AG09309 (cell line): ENCODE data around the gene TMEM234.
A peak's percentile ranks its signal among the peaks of the same experiment; 100 is the strongest.

ENCODE experiments used
- DNase-seq: peaks from one replicate; pipeline ENCODE4 v3.0.0-alpha.2; 2010; ENCODE audit warnings: low read depth
- H3K4me3 ChIP-seq: 2 replicates; pipeline ENCODE4 v1.5.1; 2011; ENCODE audit warnings: mild to moderate bottlenecking, low read depth, low read length, moderate library complexity; ENCODE audit not compliant: control insufficient read depth
- TF ChIP-seq, protein P1 (sequence below): IDR thresholded peaks from 2 replicates; pipeline ENCODE4 v1.5.1; 2011; ENCODE audit warnings: mild to moderate bottlenecking, low read depth, low read length, inconsistent platforms; ENCODE audit not compliant: insufficient read depth, control insufficient read depth; ENCODE audit errors: missing control alignments

Gene TMEM234

GRCh38 chr1:32208891-32209328, 13.2 kb downstream of the TMEM234 start, which contains the start of gene DCDC2B:
Gene DCDC2B, plus strand, starts transcription at chr1:32209089. Its CDS starts 5 bp downstream, at chr1:32209094.
- TF ChIP-seq, protein P1, sequence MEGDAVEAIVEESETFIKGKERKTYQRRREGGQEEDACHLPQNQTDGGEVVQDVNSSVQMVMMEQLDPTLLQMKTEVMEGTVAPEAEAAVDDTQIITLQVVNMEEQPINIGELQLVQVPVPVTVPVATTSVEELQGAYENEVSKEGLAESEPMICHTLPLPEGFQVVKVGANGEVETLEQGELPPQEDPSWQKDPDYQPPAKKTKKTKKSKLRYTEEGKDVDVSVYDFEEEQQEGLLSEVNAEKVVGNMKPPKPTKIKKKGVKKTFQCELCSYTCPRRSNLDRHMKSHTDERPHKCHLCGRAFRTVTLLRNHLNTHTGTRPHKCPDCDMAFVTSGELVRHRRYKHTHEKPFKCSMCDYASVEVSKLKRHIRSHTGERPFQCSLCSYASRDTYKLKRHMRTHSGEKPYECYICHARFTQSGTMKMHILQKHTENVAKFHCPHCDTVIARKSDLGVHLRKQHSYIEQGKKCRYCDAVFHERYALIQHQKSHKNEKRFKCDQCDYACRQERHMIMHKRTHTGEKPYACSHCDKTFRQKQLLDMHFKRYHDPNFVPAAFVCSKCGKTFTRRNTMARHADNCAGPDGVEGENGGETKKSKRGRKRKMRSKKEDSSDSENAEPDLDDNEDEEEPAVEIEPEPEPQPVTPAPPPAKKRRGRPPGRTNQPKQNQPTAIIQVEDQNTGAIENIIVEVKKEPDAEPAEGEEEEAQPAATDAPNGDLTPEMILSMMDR, result no peak
- H3K4me3 ChIP-seq, result no peak within 1 kb of the TSS
- no peak for DNase-seq

DNA sequence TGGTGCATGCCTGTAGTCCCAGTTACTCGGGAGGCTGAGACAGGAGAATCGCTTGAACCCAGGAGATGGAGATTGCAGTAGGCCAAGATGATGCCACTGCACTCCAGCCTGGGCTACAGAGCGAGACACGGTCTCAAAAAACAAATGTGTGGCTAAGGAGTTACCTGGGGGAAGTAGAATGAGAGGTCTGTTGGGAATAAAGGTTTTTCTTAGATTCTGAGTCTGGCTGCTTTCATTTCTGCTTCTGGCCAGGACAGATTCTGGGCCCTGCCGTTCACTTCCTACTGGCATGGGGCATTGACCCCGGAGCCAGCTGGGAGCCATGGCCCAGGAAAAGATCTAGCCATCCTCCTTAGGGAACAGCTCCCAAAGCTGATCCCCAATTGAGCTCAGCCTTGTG, 13.7 kb downstream of the TMEM234 start:
- TF ChIP-seq, protein P1, result no peak
- H3K4me3 ChIP-seq, result no peak overlapping the region

DNA sequence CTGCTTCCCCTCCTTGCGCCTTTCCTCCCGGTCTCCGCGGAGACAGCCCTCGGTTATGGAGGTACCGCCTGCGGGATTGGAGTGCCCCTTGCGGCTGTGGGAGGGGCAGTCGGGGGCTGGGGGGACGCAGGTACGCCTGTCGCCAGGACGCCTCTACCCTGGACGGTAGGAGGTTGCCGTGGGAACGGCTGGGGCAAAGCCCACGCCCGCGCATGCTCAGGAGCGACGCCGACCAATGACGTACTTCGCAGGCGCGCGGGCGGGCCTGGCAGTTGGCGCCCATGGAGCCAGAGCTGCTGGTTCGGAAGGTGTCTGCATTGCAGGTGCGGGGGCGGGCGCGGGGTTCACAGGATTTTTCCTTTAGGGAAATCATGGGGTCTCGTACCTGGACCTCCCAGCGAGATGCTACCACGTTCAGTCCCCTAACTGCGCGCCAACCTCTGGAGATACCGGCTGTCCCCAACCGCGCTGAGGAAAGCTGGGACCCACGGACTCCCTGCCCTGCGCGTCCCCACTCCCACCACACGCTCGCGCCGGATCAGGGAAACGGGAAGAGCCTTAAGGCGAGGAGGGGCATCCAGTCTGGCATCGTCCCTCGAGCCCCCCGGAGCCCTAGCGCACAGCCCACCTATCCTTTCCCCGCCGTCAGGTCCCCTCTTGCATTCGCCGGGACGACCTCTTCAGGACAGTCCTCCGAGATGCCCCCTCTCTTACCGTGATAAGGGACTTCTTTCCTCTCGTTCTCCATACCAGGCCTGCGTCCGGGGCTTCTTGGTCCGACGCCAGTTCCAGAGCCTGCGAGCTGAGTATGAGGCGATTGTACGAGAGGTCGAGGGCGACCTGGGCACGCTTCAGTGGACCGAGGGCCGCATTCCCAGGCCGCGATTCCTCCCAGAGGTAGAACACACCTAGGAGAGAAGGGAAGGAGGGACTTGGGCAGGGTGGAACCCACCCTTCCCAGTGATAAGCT, 16.5 kb downstream of the TMEM234 start, which contains the start of gene IQCC:
Gene IQCC (plus strand): TSS at position 271 of the 970 bp plus-strand sequence. CDS start 11 bp downstream, at position 282.
- TF ChIP-seq, protein P1, result no peak
- H3K4me3 ChIP-seq, result peak within 1 kb of the TSS; percentile 80
- no peak for DNase-seq

More for the DNA sequence above, 13.7 kb downstream of the TMEM234 start:
- no peak for DNase-seq

GRCh38 chr1:32204943-32205361, 17.2 kb downstream of the TMEM234 start:
- TF ChIP-seq, protein P1, result no peak
- DNase-seq, result no peak
- H3K4me3 ChIP-seq, result peak overlapping the region; percentile 80

- no peak for DNase-seq
- peak overlapping the region; percentile 63 for H3K4me3 ChIP-seq
- TF ChIP-seq, protein P1, result peak; percentile 11
Measured at GRCh38 chr1:32201011-32201855, 20.9 kb downstream of the TMEM234 start.
